ENCODE results near the gene CLSTN2.

- no peak for TF ChIP-seq CTCF (IDR thresholded peaks at IDR 0.05; ENCODE audit: low read depth, low read length, poor library complexity, severe bottlenecking)
- no peak for TF ChIP-seq EZH2phosphoT487 (IDR thresholded peaks at IDR 0.05; ENCODE audit: borderline replicate concordance, low read length)
Measured at GRCh38 chr3:140277886-140278285, 342.9 kb downstream of the CLSTN2 start.

Data from DOHH2 (cell line).